D721Med (cell line): ENCODE data around the gene SMYD2.
"Not testable (repeated sequence)": the region's sequence is repeated elsewhere in the genome, so short reads cannot be mapped to it uniquely, and the experiment has no call there.

Experiments
- DNase-seq: peaks from one replicate; pipeline ENCODE4 v3.0.0; 2011; ENCODE audit warnings: low spot score; ENCODE audit not compliant: insufficient read length
- FAIRE-seq: peaks from 2 replicates; lab custom pipeline; 2011; peaks lifted over from hg19 to GRCh38; lab: Jason Lieb, UNC
- CTCF ChIP-seq: IDR thresholded peaks from 2 replicates; pipeline ENCODE4 v1.5.1; 2012; ENCODE audit warnings: mild to moderate bottlenecking, control low read depth; ENCODE audit not compliant: insufficient read depth; ENCODE audit errors: missing control alignments

The SMYD2 gene

GRCh38 chr1:214271995-214272731 is 8.8 kb upstream of the SMYD2 start:
- FAIRE-seq (peak; percentile 72), DNase-seq (no peak)

GRCh38 chr1:214272964-214273533 is 7.9 kb upstream of the SMYD2 start:
- TF ChIP-seq CTCF = no peak
- FAIRE-seq (no peak), DNase-seq (no peak)

More at GRCh38 chr1:214271995-214272731, 8.8 kb upstream of the SMYD2 start:
- no peak for TF ChIP-seq CTCF

GRCh38 chr1:214275700-214276099 is 5.3 kb upstream of the SMYD2 start:
- not testable (repeated sequence) for DNase-seq, FAIRE-seq

- no peak for FAIRE-seq
- DNase-seq = no peak
- TF ChIP-seq CTCF = no peak
These were observed 4.2 kb upstream of the SMYD2 start for GRCh38 chr1:214276786-214277185.

- FAIRE-seq (no peak), DNase-seq (no peak)
- TF ChIP-seq CTCF = no peak
These were observed 3.0 kb upstream of the SMYD2 start for GRCh38 chr1:214277704-214278635.

GRCh38 chr1:214280386-214281020 is 456 bp upstream of the SMYD2 start:
- peak; percentile 35 for DNase-seq
- FAIRE-seq = no peak
- TF ChIP-seq CTCF = no peak
